OCI-LY1 (cell line): ENCODE results near the gene RNF8.

Experiments
- H2AFZ ChIP-seq: fragments of 200-600 bp; sonication (generic), shearing (Covaris generic); 2 replicates; pipeline ENCODE4 v1.6.0; 2014; ENCODE audit warnings: antibody characterized with exemption, mild to moderate bottlenecking, low read length
- H3F3A ChIP-seq: fragments of 200-600 bp; sonication (generic), shearing (Covaris generic); 2 replicates; pipeline ENCODE4 v1.6.0; 2014; ENCODE audit warnings: mild to moderate bottlenecking, antibody characterized with exemption, low read length, moderate library complexity; ENCODE audit not compliant: insufficient read depth
- H3K27ac ChIP-seq: fragments of 200-600 bp; sonication (generic); 2 replicates; pipeline ENCODE4 v1.5.1; 2014; ENCODE audit warnings: low read length, mixed run types, mild to moderate bottlenecking, low read depth; ENCODE audit not compliant: poor library complexity, severe bottlenecking
- H3K27me3 ChIP-seq: fragments of 200-600 bp; sonication (generic); 2 replicates; pipeline ENCODE4 v1.6.0; 2014; ENCODE audit warnings: antibody characterized with exemption, mild to moderate bottlenecking, low read length, moderate library complexity; ENCODE audit not compliant: insufficient read depth
- H3K36me3 ChIP-seq: fragments of 200-600 bp; sonication (generic); 2 replicates; pipeline ENCODE4 v1.6.1; 2014; ENCODE audit warnings: mild to moderate bottlenecking, antibody characterized with exemption, low read length, moderate library complexity, mixed read lengths; ENCODE audit not compliant: insufficient read depth
- H3K4me1 ChIP-seq: fragments of 200-600 bp; sonication (generic); 2 replicates; pipeline ENCODE4 v1.5.1; 2014; ENCODE audit warnings: mild to moderate bottlenecking, low read length, moderate library complexity; ENCODE audit not compliant: insufficient read depth, severe bottlenecking
- H3K4me2 ChIP-seq: fragments of 200-600 bp; sonication (generic), shearing (Covaris generic); 2 replicates; pipeline ENCODE4 v1.6.1; 2014; ENCODE audit warnings: low read length
- H3K4me3 ChIP-seq: fragments of 200-600 bp; sonication (generic); 2 replicates; pipeline ENCODE4 v1.5.1; 2014; ENCODE audit warnings: low read length, low read depth, mild to moderate bottlenecking, mixed read lengths; ENCODE audit not compliant: poor library complexity, severe bottlenecking
- H3K79me2 ChIP-seq: fragments of 200-600 bp; shearing (Covaris generic); 2 replicates; pipeline ENCODE4 v1.6.1; 2016; ENCODE audit warnings: mixed run types, low read length, mixed read lengths; ENCODE audit not compliant: insufficient read depth
- H3K9ac ChIP-seq: fragments of 200-600 bp; sonication (generic), shearing (Covaris generic); 2 replicates; pipeline ENCODE4 v1.6.1; 2014; ENCODE audit warnings: mild to moderate bottlenecking, low read length, mixed read lengths
- H3K9me2 ChIP-seq: fragments of 200-600 bp; sonication (generic), shearing (Covaris generic); 2 replicates; pipeline ENCODE4 v1.6.1; 2014; ENCODE audit warnings: low read depth, mild to moderate bottlenecking, low read length, mixed read lengths
- H3K9me3 ChIP-seq: fragments of 200-600 bp; shearing (Covaris generic); 2 replicates; pipeline ENCODE4 v1.6.1; 2014; ENCODE audit warnings: low read length, mixed read lengths
- H4K20me1 ChIP-seq: fragments of 200-600 bp; sonication (generic), shearing (Covaris generic); 2 replicates; pipeline ENCODE4 v1.6.0; 2016; ENCODE audit warnings: mild to moderate bottlenecking, low read length; ENCODE audit not compliant: insufficient read depth
- CTCF ChIP-seq: fragments of 200-600 bp; sonication (generic), shearing (Covaris generic); IDR thresholded peaks from 2 replicates; pipeline ENCODE4 v1.5.1; 2017; ENCODE audit warnings: mild to moderate bottlenecking, antibody characterized with exemption, low read length, moderate library complexity, mixed read lengths
- EZH2 ChIP-seq: fragments of 200-600 bp; sonication (generic), shearing (Covaris generic); IDR thresholded peaks from 2 replicates; pipeline ENCODE4 v1.8.0; 2017; ENCODE audit warnings: borderline replicate concordance, mixed run types, mild to moderate bottlenecking, antibody characterized with exemption, low read length, moderate library complexity, mixed read lengths

RNF8 gene

GRCh38 chr6:37365791-37366190 is 12.0 kb downstream of the RNF8 start:
- H4K20me1 ChIP-seq: no peaks in the 10 kb centered on the region
- TF ChIP-seq CTCF (peak; percentile 43; the same call in 1 of the 2 replicates), EZH2 (no peak)

DNA sequence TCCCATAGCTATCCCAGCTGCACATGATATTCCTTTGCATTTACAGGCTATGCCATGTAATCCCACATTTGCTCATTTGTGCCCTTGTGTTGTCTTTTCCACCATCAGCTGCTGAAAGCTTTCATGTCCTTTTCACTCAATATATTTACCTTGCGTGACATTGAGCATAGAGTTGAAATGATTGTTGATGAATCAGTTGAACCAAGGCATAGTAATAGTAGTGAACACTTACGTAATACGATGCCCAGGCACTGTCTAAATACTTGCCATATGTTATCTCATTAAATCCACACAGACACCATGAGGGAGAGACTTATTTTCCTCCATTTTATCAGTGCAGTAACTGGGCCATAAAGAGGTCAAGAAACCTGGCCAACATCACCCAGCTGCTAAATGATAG is 13.1 kb downstream of the RNF8 start:
- no peaks in the 10 kb centered on the region for H3K79me2 ChIP-seq

More at GRCh38 chr6:37365791-37366190, 12.0 kb downstream of the RNF8 start:
- no peaks in the 10 kb centered on the region for H3K27me3 ChIP-seq
- H3K9ac ChIP-seq: no peak overlapping the region
- H3K4me1 ChIP-seq: no peaks in the 10 kb centered on the region
- no peak overlapping the region for H3K27ac ChIP-seq
- H3K9me3 ChIP-seq: no peaks in the 10 kb centered on the region
- no peak overlapping the region for H3K4me2 ChIP-seq
- H3K36me3 ChIP-seq: peaks cover 36% of the 10 kb centered on the region; the same call in 1 of the 2 replicates
- no peaks in the 10 kb centered on the region for H3F3A ChIP-seq
- H3K9me2 ChIP-seq: no peaks in the 10 kb centered on the region
- no peaks in the 10 kb centered on the region for H3K79me2 ChIP-seq
- H3K4me3 ChIP-seq: no peak overlapping the region
- H2AFZ ChIP-seq: no peak overlapping the region

GRCh38 chr6:37368961-37369320 is 15.2 kb downstream of the RNF8 start:
- peaks cover 35% of the 10 kb centered on the region; the same call in 1 of the 2 replicates for H3K36me3 ChIP-seq
- H3K9me3 ChIP-seq: no peaks in the 10 kb centered on the region
- H3K4me2 ChIP-seq: no peak overlapping the region
- no peaks in the 10 kb centered on the region for H3K27me3 ChIP-seq
- H3K27ac ChIP-seq: no peak overlapping the region
- H3K9me2 ChIP-seq: no peaks in the 10 kb centered on the region
- no peaks in the 10 kb centered on the region for H3F3A ChIP-seq
- no peak overlapping the region for H2AFZ ChIP-seq
- H4K20me1 ChIP-seq: no peaks in the 10 kb centered on the region
- no peak overlapping the region for H3K4me3 ChIP-seq
- H3K79me2 ChIP-seq: no peaks in the 10 kb centered on the region
- TF ChIP-seq CTCF: no peak
- H3K4me1 ChIP-seq: no peaks in the 10 kb centered on the region
- no peak overlapping the region for H3K9ac ChIP-seq

More for the DNA sequence above, 13.1 kb downstream of the RNF8 start:
- H3K27me3 ChIP-seq: no peaks in the 10 kb centered on the region
- H3K4me2 ChIP-seq: no peak overlapping the region
- no peaks in the 10 kb centered on the region for H3K9me2 ChIP-seq
- no peak for TF ChIP-seq CTCF
- TF ChIP-seq EZH2: no peak
- H3F3A ChIP-seq: no peaks in the 10 kb centered on the region
- H3K4me3 ChIP-seq: no peak overlapping the region
- no peaks in the 10 kb centered on the region for H4K20me1 ChIP-seq
- H3K27ac ChIP-seq: no peak overlapping the region
- no peak overlapping the region for H2AFZ ChIP-seq
- no peaks in the 10 kb centered on the region for H3K4me1 ChIP-seq
- no peaks in the 10 kb centered on the region for H3K9me3 ChIP-seq
- peaks cover 36% of the 10 kb centered on the region; the same call in 1 of the 2 replicates for H3K36me3 ChIP-seq
- no peak overlapping the region for H3K9ac ChIP-seq
